GM18519 (cell line): ENCODE results near the gene BCAP31.
"Not testable (repeated sequence)": the region's sequence is repeated elsewhere in the genome, so short reads cannot be mapped to it uniquely, and the experiment has no call there.

Experiments
- ATAC-seq: cut with Tn5 transposase; IDR thresholded peaks from one replicate; pipeline ENCODE4 v1.9.1; 2021; ENCODE audit warnings: mild to moderate bottlenecking, moderate library complexity; ENCODE audit not compliant: unreplicated experiment, low FRiP score

BCAP31 gene

GRCh38 chrX:153685156-153685536 is 39.0 kb downstream of the BCAP31 start:
- no peak for ATAC-seq

- no peak for ATAC-seq
These were observed 39.6 kb downstream of the BCAP31 start for GRCh38 chrX:153684467-153685155.

- not testable (repeated sequence) for ATAC-seq
These were observed 40.7 kb downstream of the BCAP31 start for GRCh38 chrX:153683486-153683885.

- no peak for ATAC-seq
These were observed 43.0 kb downstream of the BCAP31 start for GRCh38 chrX:153681175-153681574.

- ATAC-seq, result no peak
These were observed 49.9 kb downstream of the BCAP31 start for GRCh38 chrX:153674219-153674851.

GRCh38 chrX:153673428-153674218 is 50.6 kb downstream of the BCAP31 start, which contains the start of gene PNCK:
PNCK (minus strand) TSS chrX:153673813; CDS start chrX:153673076, 737 bp downstream.
- ATAC-seq, result no peak

- ATAC-seq, result no peak
These were observed 51.4 kb downstream of the BCAP31 start for GRCh38 chrX:153672531-153673427.

- no peak for ATAC-seq
These were observed 52.3 kb downstream of the BCAP31 start for GRCh38 chrX:153671589-153672530.

- ATAC-seq, result no peak
These were observed 53.2 kb downstream of the BCAP31 start for GRCh38 chrX:153670748-153671588.

GRCh38 chrX:153669901-153670731 is 54.1 kb downstream of the BCAP31 start:
- ATAC-seq, result no peak

GRCh38 chrX:153669174-153669890 is 54.9 kb downstream of the BCAP31 start:
- no peak for ATAC-seq

GRCh38 chrX:153668423-153669173 is 55.6 kb downstream of the BCAP31 start:
- ATAC-seq, result no peak

GRCh38 chrX:153667956-153668396 is 56.2 kb downstream of the BCAP31 start:
- ATAC-seq, result no peak

GRCh38 chrX:153667281-153667955 is 56.8 kb downstream of the BCAP31 start:
- ATAC-seq, result no peak

GRCh38 chrX:153665726-153666306 is 58.4 kb downstream of the BCAP31 start:
- ATAC-seq, result no peak
